Liver (tissue), 9 donors: ENCODE results near the gene KRT71. TPM values are rescaled to one million over a fixed set of nuclear protein-coding genes. Genes with fewer than 3 reads are reported as not detected.
"Not testable (repeated sequence)": the region's sequence is repeated elsewhere in the genome, so short reads cannot be mapped to it uniquely, and the experiment has no call there.

ENCODE experiments used
- DNase-seq: peaks from one replicate; pipeline ENCODE4 v3.0.0-alpha.2; 2017; ENCODE audit warnings: low spot score
- H3K27ac ChIP-seq, 2 donors: one replicate each; pipeline ENCODE4 v1.7.0; 2013; ENCODE audit warnings: inconsistent platforms in 2 of 2, low read length in 2 of 2, control low read depth in 1 of 2, low read depth in 1 of 2, mild to moderate bottlenecking in 1 of 2
- H3K27me3 ChIP-seq, 4 donors: one replicate each; pipeline versions ENCODE4 v1.6.1 to v1.7.0; 2013; ENCODE audit warnings: low read length in 3 of 4, inconsistent platforms in 1 of 4, mild to moderate bottlenecking in 1 of 4, moderate library complexity in 1 of 4; ENCODE audit not compliant: control insufficient read depth in 4 of 4, insufficient read depth in 4 of 4
- H3K36me3 ChIP-seq, 4 donors: one replicate each; pipeline versions ENCODE4 v1.6.1 to v1.7.0; 2013; ENCODE audit warnings: low read length in 3 of 4, mild to moderate bottlenecking in 3 of 4, low read depth in 1 of 4, moderate library complexity in 1 of 4; ENCODE audit not compliant: control insufficient read depth in 4 of 4, insufficient read depth in 3 of 4
- H3K4me1 ChIP-seq, 4 donors: one replicate each; pipeline versions ENCODE4 v1.6.1 to v1.7.0; 2013; ENCODE audit warnings: low read length in 3 of 4, mild to moderate bottlenecking in 3 of 4, moderate library complexity in 1 of 4; ENCODE audit not compliant: control insufficient read depth in 4 of 4, insufficient read depth in 4 of 4
- H3K4me3 ChIP-seq, 3 donors: one replicate each; pipeline versions ENCODE4 v1.6.1 to v1.7.0; 2013; ENCODE audit warnings: low read length in 3 of 3, control low read depth in 1 of 3, low read depth in 1 of 3, mild to moderate bottlenecking in 1 of 3
- H3K9ac ChIP-seq, 2 donors: one replicate each; pipeline ENCODE4 v1.7.0; 2013; ENCODE audit warnings: low read length in 2 of 2, mild to moderate bottlenecking in 2 of 2, moderate library complexity in 2 of 2, control low read depth in 1 of 2, low read depth in 1 of 2
- H3K9me3 ChIP-seq, 4 donors: one replicate each; pipeline versions ENCODE4 v1.6.1 to v1.7.0; 2013; ENCODE audit warnings: low read length in 3 of 4; ENCODE audit not compliant: control insufficient read depth in 4 of 4
- EGR1 ChIP-seq, 2 donors: IDR thresholded peaks; 2 replicates each; pipeline ENCODE4 v1.6.1; 2016 to 2018; ENCODE audit warnings: antibody characterized with exemption in 2 of 2, low read depth in 2 of 2
- FOXA2 ChIP-seq: IDR thresholded peaks from 2 replicates; pipeline ENCODE4 v1.6.1; 2016; ENCODE audit warnings: antibody characterized with exemption
- GABPA ChIP-seq, 2 donors: IDR thresholded peaks in 1 of 2; conservative IDR thresholded peaks in 1 of 2; 2 replicates each; pipeline ENCODE4 v1.6.1; 2016; ENCODE audit warnings: antibody characterized with exemption in 2 of 2, mild to moderate bottlenecking in 1 of 2, moderate library complexity in 1 of 2
- HNF4A ChIP-seq, 2 donors: conservative IDR thresholded peaks; 2 replicates each; pipeline ENCODE4 v1.6.1; 2016; ENCODE audit warnings: antibody characterized with exemption in 2 of 2, mild to moderate bottlenecking in 2 of 2
- HNF4G ChIP-seq: IDR thresholded peaks from 2 replicates; pipeline ENCODE4 v1.6.1; 2016; ENCODE audit warnings: antibody characterized with exemption
- JUND ChIP-seq, 2 donors: IDR thresholded peaks; 2 replicates each; pipeline ENCODE4 v1.6.1; 2016; ENCODE audit warnings: antibody characterized with exemption in 2 of 2
- NR2F2 ChIP-seq: IDR thresholded peaks from 2 replicates; pipeline ENCODE4 v1.6.1; 2016; ENCODE audit warnings: antibody characterized with exemption
- RAD21 ChIP-seq, 2 donors: IDR thresholded peaks; 2 replicates each; pipeline ENCODE4 v1.6.1; 2016; ENCODE audit warnings: antibody characterized with exemption in 2 of 2, mild to moderate bottlenecking in 2 of 2
- RXRA ChIP-seq, 2 donors: IDR thresholded peaks; 2 replicates each; pipeline ENCODE4 v1.6.1; 2017 to 2018; ENCODE audit warnings: antibody characterized with exemption in 2 of 2, mild to moderate bottlenecking in 1 of 2
- SP1 ChIP-seq: IDR thresholded peaks from 2 replicates; pipeline ENCODE4 v1.6.1; 2018; ENCODE audit warnings: antibody characterized with exemption, mild to moderate bottlenecking
- TAF1 ChIP-seq: conservative IDR thresholded peaks from 2 replicates; pipeline ENCODE4 v1.6.1; 2016; ENCODE audit warnings: antibody characterized with exemption, mild to moderate bottlenecking
- YY1 ChIP-seq: IDR thresholded peaks from 2 replicates; pipeline ENCODE4 v1.6.1; 2016; ENCODE audit warnings: antibody characterized with exemption, mild to moderate bottlenecking
- ZBTB33 ChIP-seq: IDR thresholded peaks from 2 replicates; pipeline ENCODE4 v1.6.1; 2016; ENCODE audit warnings: antibody characterized with exemption
- WGBS: extraction: QIAGEN DNeasy Blood & Tissue Kit; methylation state at CpG from one replicate; pipeline ENCODE4 v1.1.7; 2013; 5-methylcytosine and 5-hydroxymethylcytosine counted together
- polyA plus RNA-seq, 2 donors: library from polyadenylated mRNA; stranded (reverse) in 1 of 2; unstranded in 1 of 2; fragments of 200-250 nt in 1 of 2; fragments of >200 nt in 1 of 2; fragmentation: Nextera tagmentation in 1 of 2; extraction: Ambion mirVana in 1 of 2; gene quantifications; one replicate each; pipeline versions ENCODE4 v1.2.1 to v1.2.3, GENCODE V29; 2013 to 2015
- total RNA-seq, 2 donors: library from RNA; depleted of rRNA; stranded (reverse); fragments of >200 nt; gene quantifications; one replicate each; pipeline ENCODE4 v1.2.3, GENCODE V29; 2014
- TF ChIP-seq, protein P1 (sequence below): fragments of 150-350 bp; IDR thresholded peaks from 2 replicates; pipeline ENCODE4 v1.5.1; 2017; ENCODE audit warnings: improper control_type of control experiment, low read depth, low read length; ENCODE audit not compliant: missing input control
- donor health status: healthy.
- donor health status: healthy.
- donor health status: healthy.
- donor health status: healthy.
- donor health status: healthy.

KRT71 gene
- total and polyA plus RNA-seq, 4 donors = not detected

DNA sequence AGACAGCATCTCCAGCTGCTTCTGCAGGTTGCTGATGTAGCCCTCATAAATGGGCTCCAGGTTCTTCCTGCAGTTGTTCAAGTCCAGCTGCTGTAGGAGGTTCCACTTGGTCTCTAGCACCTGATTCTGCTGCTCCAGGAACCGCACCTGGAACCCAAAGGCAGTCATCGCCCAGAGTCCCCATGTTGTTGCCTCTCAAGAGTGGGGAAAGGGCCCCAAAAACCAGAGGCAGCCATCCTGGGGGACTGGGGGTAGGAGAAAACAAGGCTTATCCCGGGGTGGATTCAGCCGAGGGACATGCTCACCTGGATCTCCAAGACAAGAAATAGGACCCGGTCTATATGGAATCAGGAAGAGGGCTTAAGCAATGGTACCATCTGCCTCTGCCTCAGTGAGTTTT lies 46.0 kb upstream of the KRT71 start (continued):
- TF ChIP-seq RAD21 (IDR thresholded peaks at IDR 0.05) = no peak
- TF ChIP-seq, protein P1, sequence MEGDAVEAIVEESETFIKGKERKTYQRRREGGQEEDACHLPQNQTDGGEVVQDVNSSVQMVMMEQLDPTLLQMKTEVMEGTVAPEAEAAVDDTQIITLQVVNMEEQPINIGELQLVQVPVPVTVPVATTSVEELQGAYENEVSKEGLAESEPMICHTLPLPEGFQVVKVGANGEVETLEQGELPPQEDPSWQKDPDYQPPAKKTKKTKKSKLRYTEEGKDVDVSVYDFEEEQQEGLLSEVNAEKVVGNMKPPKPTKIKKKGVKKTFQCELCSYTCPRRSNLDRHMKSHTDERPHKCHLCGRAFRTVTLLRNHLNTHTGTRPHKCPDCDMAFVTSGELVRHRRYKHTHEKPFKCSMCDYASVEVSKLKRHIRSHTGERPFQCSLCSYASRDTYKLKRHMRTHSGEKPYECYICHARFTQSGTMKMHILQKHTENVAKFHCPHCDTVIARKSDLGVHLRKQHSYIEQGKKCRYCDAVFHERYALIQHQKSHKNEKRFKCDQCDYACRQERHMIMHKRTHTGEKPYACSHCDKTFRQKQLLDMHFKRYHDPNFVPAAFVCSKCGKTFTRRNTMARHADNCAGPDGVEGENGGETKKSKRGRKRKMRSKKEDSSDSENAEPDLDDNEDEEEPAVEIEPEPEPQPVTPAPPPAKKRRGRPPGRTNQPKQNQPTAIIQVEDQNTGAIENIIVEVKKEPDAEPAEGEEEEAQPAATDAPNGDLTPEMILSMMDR = no peak

- not testable (repeated sequence) for H3K36me3 ChIP-seq, H3K4me1 ChIP-seq, H3K27me3 ChIP-seq, H3K9ac ChIP-seq, DNase-seq, H3K27ac ChIP-seq, H3K4me3 ChIP-seq, H3K9me3 ChIP-seq
- WGBS = 89% methylated on average over 4 of the region's 4 CpGs
Measured at GRCh38 chr12:52594237-52594636, 41.3 kb upstream of the KRT71 start.

- 91% methylated on average over 11 of the region's 11 CpGs for WGBS
- Histone ChIP-seq H3K36me3 (no peaks in the 10 kb centered on the region), H3K9ac (no peak overlapping the region), H3K4me1 (no peaks in the 10 kb centered on the region), H3K9me3 (no peaks in the 10 kb centered on the region), H3K27me3 (no peaks in the 10 kb centered on the region), H3K4me3 (no peak overlapping the region), H3K27ac (no peak overlapping the region)
- TF ChIP-seq JUND (IDR thresholded peaks at IDR 0.05) (no peak), RAD21 (IDR thresholded peaks at IDR 0.05) (no peak), TAF1 (no peak), SP1 (no peak), NR2F2 (no peak), FOXA2 (no peak), EGR1 (IDR thresholded peaks at IDR 0.05; ENCODE audit: low read depth in 2 of 2) (no peak), HNF4A (conservative IDR thresholded peaks at IDR 0.05) (no peak), HNF4G (no peak), RXRA (IDR thresholded peaks at IDR 0.05) (no peak), YY1 (no peak), GABPA (IDR thresholded peaks at IDR 0.05 in 1 of 2, conservative IDR thresholded peaks at IDR 0.05 in 1 of 2) (no peak)
- TF ChIP-seq, protein P1 = no peak
- no peak for DNase-seq
Measured at GRCh38 chr12:52591521-52591920, 38.6 kb upstream of the KRT71 start.

DNA sequence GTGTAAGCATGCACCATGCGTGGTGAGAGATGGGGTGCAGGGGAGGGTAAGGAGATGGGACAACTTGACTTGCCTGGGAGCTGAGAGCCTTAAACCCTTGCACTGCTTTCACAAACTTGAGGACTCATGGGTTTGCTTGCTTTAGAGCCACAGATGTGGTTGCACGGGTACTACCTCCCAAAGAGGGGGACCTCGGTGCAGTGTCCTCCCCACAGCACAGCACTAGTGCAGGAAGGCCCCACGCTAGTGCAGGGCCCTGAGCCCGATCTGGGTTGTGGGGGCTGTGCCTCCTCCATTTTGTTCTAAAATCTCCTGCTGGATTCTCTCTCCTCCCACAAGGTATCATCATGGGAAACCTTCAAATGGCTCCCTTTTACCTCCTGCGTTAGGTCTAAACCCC lies 37.1 kb upstream of the KRT71 start:
- DNase-seq = no peak
- Histone ChIP-seq H3K4me1 (no peaks in the 10 kb centered on the region), H3K27me3 (no peaks in the 10 kb centered on the region), H3K27ac (no peak overlapping the region), H3K9ac (no peak overlapping the region), H3K9me3 (no peaks in the 10 kb centered on the region), H3K4me3 (no peak overlapping the region), H3K36me3 (no peaks in the 10 kb centered on the region)
- TF ChIP-seq ZBTB33 (no peak), YY1 (no peak)
- 91% methylated on average over 6 of the region's 6 CpGs for WGBS
